IPS-18c (cell line): Measurements from ENCODE around the gene MKKS.
"Not testable (repeated sequence)": the region's sequence is repeated elsewhere in the genome, so short reads cannot be mapped to it uniquely, and the experiment has no call there.

ENCODE experiments used
- H3K4me3 ChIP-seq: 2 replicates; pipeline ENCODE4 v1.7.0; 2013; ENCODE audit warnings: low read depth, mild to moderate bottlenecking, low read length, moderate library complexity; ENCODE audit not compliant: insufficient read depth
- H3K9me3 ChIP-seq: one replicate; pipeline ENCODE4 v1.6.1; 2013; ENCODE audit warnings: mild to moderate bottlenecking, low read length, moderate library complexity; ENCODE audit not compliant: control insufficient read depth, insufficient read depth

MKKS gene

GRCh38 chr20:10430000-10430466 is 4.0 kb downstream of the MKKS start:
- no peak overlapping the region for H3K4me3 ChIP-seq
- H3K9me3 ChIP-seq = no peaks in the 10 kb centered on the region

GRCh38 chr20:10429443-10429981 is 4.5 kb downstream of the MKKS start:
- Histone ChIP-seq H3K4me3 (no peak overlapping the region), H3K9me3 (no peaks in the 10 kb centered on the region)

DNA sequence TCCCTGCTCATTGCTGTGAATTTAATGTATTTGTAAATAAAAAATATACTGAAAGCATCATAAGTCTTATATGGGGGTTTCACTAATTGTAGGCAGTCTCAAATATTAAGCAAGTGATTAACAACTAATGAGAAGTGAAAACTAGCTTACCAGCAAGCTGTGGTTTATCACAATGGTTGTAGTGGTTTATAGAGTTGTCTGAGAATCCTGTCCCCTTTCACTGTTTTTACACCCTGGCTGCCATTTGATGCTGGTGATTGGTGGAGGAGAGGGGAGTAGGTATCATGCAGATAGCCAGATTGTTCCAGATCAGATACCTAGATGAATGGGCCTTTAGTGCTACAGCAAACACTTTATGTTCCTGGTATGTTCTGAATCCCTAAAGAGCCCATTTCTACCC is 6.0 kb downstream of the MKKS start:
- H3K4me3 ChIP-seq = no peak overlapping the region
- H3K9me3 ChIP-seq = no peaks in the 10 kb centered on the region

GRCh38 chr20:10427060-10427692 is 6.8 kb downstream of the MKKS start:
- Histone ChIP-seq H3K4me3 (no peak overlapping the region), H3K9me3 (no peaks in the 10 kb centered on the region)

DNA sequence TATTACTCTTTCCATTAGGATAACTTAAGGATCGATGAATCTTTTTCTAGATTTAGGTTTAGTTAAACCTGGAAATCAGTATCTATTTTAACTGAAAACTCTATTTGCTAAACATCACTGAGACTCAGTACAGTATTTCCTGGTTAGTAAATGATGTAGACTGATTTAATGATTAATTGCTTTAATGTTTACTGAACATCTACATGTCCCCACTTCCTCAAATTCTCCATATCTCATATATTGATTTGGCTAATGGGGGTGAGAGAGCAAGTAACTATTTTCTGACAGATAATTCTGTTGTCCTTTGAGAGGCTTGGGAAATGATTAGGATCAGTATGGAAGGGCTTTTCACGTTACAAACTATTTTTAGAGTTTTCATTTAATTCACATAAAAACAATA is 10.3 kb downstream of the MKKS start:
- no peaks in the 10 kb centered on the region for H3K9me3 ChIP-seq
- H3K4me3 ChIP-seq = no peak overlapping the region

- no peak overlapping the region for H3K4me3 ChIP-seq
- H3K9me3 ChIP-seq = no peaks in the 10 kb centered on the region
Measured at GRCh38 chr20:10419550-10420133, 14.4 kb downstream of the MKKS start.

- H3K9me3 ChIP-seq, H3K4me3 ChIP-seq: not testable (repeated sequence)
Measured at GRCh38 chr20:10417218-10417617, 16.8 kb downstream of the MKKS start.

- Histone ChIP-seq H3K4me3 (no peak overlapping the region), H3K9me3 (no peaks in the 10 kb centered on the region)
Measured at GRCh38 chr20:10415013-10415650, 18.9 kb downstream of the MKKS start.

DNA sequence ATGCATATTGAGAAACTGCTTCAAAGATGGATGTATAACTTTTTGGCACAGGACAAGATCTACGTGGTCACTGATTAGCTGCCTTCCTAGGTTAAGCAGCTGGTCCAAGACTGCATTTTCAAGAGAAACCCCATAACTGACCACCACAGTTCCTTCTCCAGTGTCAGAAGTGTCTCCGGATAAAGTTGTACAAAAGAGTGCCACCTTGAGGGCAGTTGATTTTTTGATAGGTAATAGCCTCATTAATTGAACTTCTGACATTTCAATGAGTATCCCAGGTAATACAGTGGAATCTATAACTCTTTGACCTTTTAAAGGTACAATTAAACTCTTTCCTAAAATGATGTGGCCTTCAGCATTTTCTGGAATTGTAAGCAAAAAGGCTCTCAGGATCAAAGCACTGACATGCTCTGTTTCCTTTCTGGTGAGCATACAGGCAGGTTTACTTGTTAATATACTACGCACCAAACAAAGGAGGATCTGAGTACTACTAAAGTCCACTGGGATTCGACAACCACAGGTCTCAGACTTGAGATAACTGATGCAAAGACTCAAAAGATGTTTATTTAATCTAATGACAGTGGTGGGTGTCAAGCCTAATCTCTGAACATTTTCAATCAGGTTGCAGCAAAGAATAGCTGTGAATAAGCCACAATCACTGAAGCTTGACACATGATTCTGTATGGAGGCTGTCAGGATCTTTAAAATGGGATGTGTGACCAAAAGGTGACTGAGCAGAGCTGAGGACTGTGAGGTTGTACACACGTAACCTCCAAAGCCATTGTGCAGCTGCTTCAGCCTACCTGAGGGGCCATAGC is 21.2 kb downstream of the MKKS start:
- no peak overlapping the region for H3K4me3 ChIP-seq
- H3K9me3 ChIP-seq = no peaks in the 10 kb centered on the region

- Histone ChIP-seq H3K9me3 (no peaks in the 10 kb centered on the region), H3K4me3 (no peak overlapping the region)
Measured at GRCh38 chr20:10411673-10412072, 22.3 kb downstream of the MKKS start.

GRCh38 chr20:10408108-10408813 is 25.8 kb downstream of the MKKS start:
- H3K4me3 ChIP-seq = no peak overlapping the region
- no peaks in the 10 kb centered on the region for H3K9me3 ChIP-seq

DNA sequence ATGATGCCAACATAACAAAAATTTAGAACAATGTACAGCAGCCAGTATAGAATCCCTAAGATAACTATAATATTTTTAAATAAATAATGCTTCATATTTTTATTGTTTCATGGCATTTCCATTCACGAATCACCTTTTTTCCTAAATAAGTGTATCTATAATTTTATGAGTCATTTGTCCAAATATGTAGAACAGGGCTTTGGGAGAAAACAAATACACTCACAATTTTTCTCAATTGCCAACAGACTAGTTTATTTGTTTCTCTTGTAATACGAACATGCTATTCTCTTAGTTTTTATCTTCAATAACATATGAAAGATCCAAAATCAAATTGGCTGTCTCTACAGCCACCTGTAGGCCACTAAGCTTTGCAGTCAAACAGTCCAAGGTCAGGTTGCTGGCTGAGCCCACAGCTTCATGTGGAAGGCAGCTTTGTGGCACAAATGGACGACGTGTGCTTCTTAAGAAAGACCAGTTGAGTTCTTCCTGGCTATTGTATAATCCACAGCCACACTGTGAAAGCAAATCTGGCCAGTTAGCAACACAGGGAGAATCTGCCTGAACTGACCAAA is 29.0 kb downstream of the MKKS start:
- no peak overlapping the region for H3K4me3 ChIP-seq

DNA sequence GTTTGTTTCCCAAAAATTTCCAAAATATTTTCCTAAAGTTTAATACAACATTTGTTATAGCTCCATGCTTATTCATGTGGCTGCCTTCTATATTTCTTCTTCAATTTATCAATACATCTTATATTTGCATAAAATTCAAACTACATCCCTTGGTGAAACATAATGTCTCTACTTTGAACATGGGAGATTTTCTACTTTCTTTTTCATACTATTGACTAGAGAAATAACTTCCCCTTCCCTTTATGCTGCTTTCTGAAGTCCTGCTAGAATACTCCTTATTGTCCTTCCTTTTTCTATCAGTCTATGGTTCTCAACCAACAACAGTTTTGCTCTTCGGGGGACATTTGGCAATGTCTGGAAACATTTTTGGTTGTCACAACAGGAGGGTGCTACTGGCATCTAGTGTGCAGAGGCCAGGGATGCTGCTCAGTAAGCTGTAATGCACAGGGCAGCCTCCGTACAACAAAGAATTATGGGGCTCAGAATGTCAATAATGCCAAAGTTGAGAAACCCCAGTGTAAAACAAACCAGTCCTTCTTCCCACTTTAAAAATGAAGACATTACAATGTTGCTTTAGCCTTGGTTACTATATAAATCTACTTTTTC is 29.9 kb downstream of the MKKS start:
- no peak overlapping the region for H3K4me3 ChIP-seq

More for the DNA sequence above, 29.0 kb downstream of the MKKS start:
- H3K9me3 ChIP-seq = no peaks in the 10 kb centered on the region

GRCh38 chr20:10402938-10403608 is 30.9 kb downstream of the MKKS start:
- H3K9me3 ChIP-seq = peaks cover 2% of the 10 kb centered on the region

More for the DNA sequence above, 29.9 kb downstream of the MKKS start:
- H3K9me3 ChIP-seq = no peaks in the 10 kb centered on the region

DNA sequence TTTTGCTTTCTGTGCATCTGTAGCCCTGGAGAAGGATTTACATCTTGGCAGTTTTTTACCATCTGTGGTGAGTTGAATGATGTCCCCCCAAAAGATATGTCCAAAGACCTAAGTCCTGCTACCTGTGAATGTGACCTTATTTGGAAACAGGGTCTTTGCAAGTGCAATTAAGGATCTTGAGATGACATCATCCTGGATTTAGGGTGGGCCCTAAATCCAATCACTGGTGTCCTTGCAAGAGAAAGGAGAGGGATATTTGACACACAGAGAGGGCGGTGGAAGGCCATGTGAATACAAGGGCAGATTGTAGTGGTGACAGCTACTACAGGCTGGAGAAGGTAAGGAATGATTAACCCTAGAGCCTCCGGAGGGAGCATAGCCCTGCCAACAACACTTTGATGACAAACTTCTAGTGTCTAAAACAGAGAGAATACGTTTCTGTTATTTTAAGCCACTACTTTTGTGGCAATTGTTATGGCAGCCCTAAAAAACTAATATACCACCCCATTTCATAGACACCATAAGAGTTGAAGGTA is 35.1 kb downstream of the MKKS start:
- H3K4me3 ChIP-seq = no peak overlapping the region
- peaks cover 6% of the 10 kb centered on the region for H3K9me3 ChIP-seq

More at GRCh38 chr20:10402938-10403608, 30.9 kb downstream of the MKKS start:
- no peak overlapping the region for H3K4me3 ChIP-seq
